Choroid plexus epithelial cell (primary cell): ENCODE measurements around the gene PPM1A.

Experiments
- DNase-seq: peaks from one replicate; pipeline ENCODE4 v3.0.0-alpha.2; 2010; ENCODE audit warnings: low read depth
- H3K4me3 ChIP-seq: 2 replicates; pipeline ENCODE4 v1.5.1; 2011; ENCODE audit warnings: low read depth, mild to moderate bottlenecking, control low read depth, low read length, moderate library complexity
- TF ChIP-seq, protein P1 (sequence below): conservative IDR thresholded peaks from 2 replicates; pipeline ENCODE4 v1.5.1; 2011; ENCODE audit warnings: low read depth, mild to moderate bottlenecking, control low read depth, inconsistent platforms, low read length, moderate library complexity

The PPM1A gene

GRCh38 chr14:60249321-60250256 is 568 bp downstream of the PPM1A start:
- TF ChIP-seq, protein P1, sequence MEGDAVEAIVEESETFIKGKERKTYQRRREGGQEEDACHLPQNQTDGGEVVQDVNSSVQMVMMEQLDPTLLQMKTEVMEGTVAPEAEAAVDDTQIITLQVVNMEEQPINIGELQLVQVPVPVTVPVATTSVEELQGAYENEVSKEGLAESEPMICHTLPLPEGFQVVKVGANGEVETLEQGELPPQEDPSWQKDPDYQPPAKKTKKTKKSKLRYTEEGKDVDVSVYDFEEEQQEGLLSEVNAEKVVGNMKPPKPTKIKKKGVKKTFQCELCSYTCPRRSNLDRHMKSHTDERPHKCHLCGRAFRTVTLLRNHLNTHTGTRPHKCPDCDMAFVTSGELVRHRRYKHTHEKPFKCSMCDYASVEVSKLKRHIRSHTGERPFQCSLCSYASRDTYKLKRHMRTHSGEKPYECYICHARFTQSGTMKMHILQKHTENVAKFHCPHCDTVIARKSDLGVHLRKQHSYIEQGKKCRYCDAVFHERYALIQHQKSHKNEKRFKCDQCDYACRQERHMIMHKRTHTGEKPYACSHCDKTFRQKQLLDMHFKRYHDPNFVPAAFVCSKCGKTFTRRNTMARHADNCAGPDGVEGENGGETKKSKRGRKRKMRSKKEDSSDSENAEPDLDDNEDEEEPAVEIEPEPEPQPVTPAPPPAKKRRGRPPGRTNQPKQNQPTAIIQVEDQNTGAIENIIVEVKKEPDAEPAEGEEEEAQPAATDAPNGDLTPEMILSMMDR, result no peak
- DNase-seq, result peak; percentile 70
- peak overlapping the region; percentile 72 for H3K4me3 ChIP-seq

- DNase-seq, result peak; percentile 35
- TF ChIP-seq, protein P1, result no peak
- peak overlapping the region; percentile 72 for H3K4me3 ChIP-seq
Observed at GRCh38 chr14:60250257-60251035, 1.4 kb downstream of the PPM1A start.

GRCh38 chr14:60251877-60252276 is 2.9 kb downstream of the PPM1A start:
- TF ChIP-seq, protein P1, result no peak
- no peak for DNase-seq
- H3K4me3 ChIP-seq, result no peak overlapping the region

- H3K4me3 ChIP-seq, result no peak overlapping the region
- TF ChIP-seq, protein P1, result no peak
- no peak for DNase-seq
Observed at GRCh38 chr14:60252630-60253029, 3.6 kb downstream of the PPM1A start.

DNA sequence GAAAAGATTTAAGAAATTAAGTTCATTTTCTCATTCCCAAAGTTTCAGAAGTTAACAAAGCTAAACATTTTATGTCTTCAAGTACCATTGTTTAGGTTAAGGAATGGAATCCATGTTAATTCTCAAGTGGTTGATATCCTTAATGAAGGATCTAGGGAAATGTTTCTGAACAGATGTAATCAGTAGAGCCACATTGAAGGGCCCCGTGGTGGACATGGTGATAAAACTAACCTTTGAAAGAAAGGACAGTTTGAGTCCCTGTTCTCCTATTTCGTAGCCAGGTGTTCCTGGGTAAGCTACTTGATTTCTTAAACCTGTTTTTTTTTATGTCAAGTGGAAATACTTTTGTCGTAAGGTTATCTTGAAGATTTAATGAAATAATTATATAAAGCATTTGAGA is 4.6 kb downstream of the PPM1A start:
- no peak for DNase-seq
- H3K4me3 ChIP-seq, result no peak overlapping the region
- TF ChIP-seq, protein P1, result no peak

DNA sequence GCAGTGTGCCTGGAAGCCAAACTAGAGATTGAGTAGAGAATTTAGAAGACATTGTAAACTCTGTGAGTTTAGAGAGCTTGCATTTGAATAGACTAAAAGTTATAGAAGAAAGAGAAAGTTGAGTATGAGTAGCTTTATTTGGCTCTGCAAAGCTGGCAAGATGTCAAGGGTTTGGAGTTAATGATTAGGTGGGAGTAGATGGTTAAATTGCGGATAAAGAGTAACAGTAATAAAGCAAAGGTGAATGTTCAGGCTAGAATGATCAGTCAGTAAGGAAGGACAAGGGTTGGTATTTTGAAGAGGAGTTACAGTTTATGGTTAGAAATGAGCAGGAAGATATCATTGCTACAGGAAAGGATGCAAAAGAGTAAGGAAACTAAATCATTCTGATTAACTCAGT is 5.2 kb downstream of the PPM1A start:
- no peak overlapping the region for H3K4me3 ChIP-seq
- no peak for DNase-seq
- TF ChIP-seq, protein P1, result no peak
